Panc1 (cell line): Measurements from ENCODE around the gene DLGAP1. TPM values are rescaled to one million over a fixed set of nuclear protein-coding genes. Genes with fewer than 3 reads are reported as not detected.

ENCODE experiments used
- ATAC-seq: fragments of 200-7000 bp; cut with Tn5 transposase; 2 replicates; pipeline ENCODE4 v1.9.1; 2020; ENCODE audit warnings: mild to moderate bottlenecking, moderate library complexity
- BruUV-seq: library from RNA; stranded (reverse); fragments of 400-500 nt; replicated peaks from 2 replicates; lab custom pipeline; 2021; lab: Mats Ljungman, UMichigan
- CTCF ChIA-PET: fragments of 300-600 bp; sonication (Branson Sonifier 250); formaldehyde crosslinking; loops from one replicate; lab custom pipeline; 2022; ENCODE audit warnings: antibody characterized with exemption; lab: Charles Lee
- POLR2A ChIA-PET: fragments of 300-600 bp; sonication (Branson Sonifier 250); formaldehyde crosslinking; loops from one replicate; lab custom pipeline; 2022; ENCODE audit warnings: antibody characterized with exemption; lab: Charles Lee
- DNase-seq: peaks from one replicate; pipeline ENCODE4 v3.0.0-alpha.2; 2010; ENCODE audit warnings: low read depth, low spot score
- H3K27ac ChIP-seq: 2 replicates; pipeline ENCODE4 v1.5.1; 2011; ENCODE audit warnings: mild to moderate bottlenecking, low read length, inconsistent platforms
- H3K27me3 ChIP-seq: fragments of 200-500 bp; sonication (Bioruptor generic); 2 replicates; pipeline ENCODE4 v1.6.0; 2014; ENCODE audit warnings: low read length, inconsistent platforms; ENCODE audit not compliant: control insufficient read depth, insufficient read depth
- H3K36me3 ChIP-seq: fragments of 200-500 bp; sonication (Bioruptor generic); 2 replicates; pipeline ENCODE4 v1.5.1; 2014; ENCODE audit warnings: inconsistent platforms, mild to moderate bottlenecking, low read length, moderate library complexity; ENCODE audit not compliant: control insufficient read depth, insufficient read depth
- H3K4me1 ChIP-seq: 2 replicates; pipeline ENCODE4 v1.5.1; 2011; ENCODE audit warnings: inconsistent platforms, mild to moderate bottlenecking, low read length, moderate library complexity; ENCODE audit not compliant: control insufficient read depth, insufficient read depth
- H3K4me3 ChIP-seq, 2 experiments: 2 replicates each; pipeline ENCODE4 v1.5.1; 2011 to 2012; ENCODE audit warnings: low read depth in 2 of 2, low read length in 2 of 2, mild to moderate bottlenecking in 2 of 2, inconsistent platforms in 1 of 2, moderate library complexity in 1 of 2
- H3K9me3 ChIP-seq: fragments of 200-500 bp; sonication (Bioruptor generic); 2 replicates; pipeline ENCODE4 v1.5.1; 2014; ENCODE audit warnings: low read depth, mild to moderate bottlenecking, inconsistent platforms, low read length, moderate library complexity; ENCODE audit not compliant: control insufficient read depth, insufficient read depth
- POLR2AphosphoS5 ChIP-seq: IDR thresholded peaks from 2 replicates; pipeline ENCODE4 v1.6.1; 2012; ENCODE audit warnings: mild to moderate bottlenecking, low read depth, low read length, moderate library complexity
- SIN3A ChIP-seq: IDR thresholded peaks from 2 replicates; pipeline ENCODE4 v1.6.1; 2012; ENCODE audit warnings: low read depth, mild to moderate bottlenecking, low read length, moderate library complexity, borderline replicate concordance; ENCODE audit not compliant: insufficient read depth
- TCF7L2 ChIP-seq: IDR thresholded peaks from 2 replicates; pipeline ENCODE4 v1.6.1; 2011; ENCODE audit warnings: mild to moderate bottlenecking, low read depth, low read length, inconsistent platforms
- in situ Hi-C: cut with HindIII; loops from 2 replicates; pipeline ENCODE4 v1.10.0; 2016; ENCODE audit warnings: low sequenced_read_pairs, low pct_unique_long_range_greater_than_20kb
- intact Hi-C: fragments of 100-400 bp; cut with micrococcal nuclease; formaldehyde crosslinking; loops from one replicate; pipeline ENCODE4 v1.10.0; 2022; ENCODE audit not compliant: unreplicated experiment
- total RNA-seq: library from RNA; stranded (reverse); gene quantifications from one replicate; pipeline ENCODE4 v1.2.1, GENCODE V29; 2021; ENCODE audit not compliant: unreplicated experiment
- TF ChIP-seq, protein P1 (sequence below), 2 experiments: IDR thresholded peaks; 2 replicates each; pipeline ENCODE4 v1.6.1; 2011 to 2012; ENCODE audit warnings: low read depth in 2 of 2, control low read depth in 1 of 2, low read length in 1 of 2, mild to moderate bottlenecking in 1 of 2, moderate library complexity in 1 of 2; ENCODE audit not compliant: insufficient read depth in 1 of 2
- TF ChIP-seq, protein P2 (sequence below): fragments of 450-650 bp; IDR thresholded peaks from 2 replicates; pipeline ENCODE4 v1.5.1; 2017; ENCODE audit warnings: mild to moderate bottlenecking

The DLGAP1 gene
- total RNA-seq, 1 experiment from 2014 or later = 1.8 TPM

DNA sequence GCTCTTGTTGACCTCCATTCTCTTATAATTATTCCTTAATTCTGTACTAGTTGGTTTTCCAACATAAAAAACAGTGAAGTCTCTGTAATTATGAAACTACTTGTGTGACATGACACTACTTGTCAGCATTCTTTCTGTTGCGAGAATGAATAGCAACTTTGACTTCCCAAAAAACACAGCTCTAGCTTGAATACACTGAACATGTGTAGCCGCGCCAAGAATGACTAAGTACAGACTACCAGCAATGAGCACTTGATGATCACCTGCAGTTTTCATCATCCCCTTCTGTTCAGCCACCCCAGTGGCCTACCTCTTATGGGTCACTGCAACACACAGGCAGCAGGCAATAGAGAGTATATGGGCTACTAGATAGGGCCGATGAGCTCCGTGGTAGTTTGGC, 775.9 kb downstream of the DLGAP1 start:
- BruUV-seq = no TSS peak
- Histone ChIP-seq H3K36me3 (no peaks in the 10 kb centered on the region), H3K9me3 (0 out of 2 replicates have a peak, but pooled peaks cover 3% of the 10 kb centered on the region), H3K27ac (peak overlapping the region; percentile 69), H3K27me3 (no peaks in the 10 kb centered on the region), H3K4me3 (no peak overlapping the region), H3K4me1 (no peaks in the 10 kb centered on the region; the same call in 1 of the 2 replicates)
- CTCF ChIA-PET = interaction anchor here (0.6 kb wide), 1 partner anchor 305 kb away, joined by 4 read pairs; no protein-coding TSS in a partner anchor
- POLR2A ChIA-PET = no interaction called here
- TF ChIP-seq, protein P1, sequence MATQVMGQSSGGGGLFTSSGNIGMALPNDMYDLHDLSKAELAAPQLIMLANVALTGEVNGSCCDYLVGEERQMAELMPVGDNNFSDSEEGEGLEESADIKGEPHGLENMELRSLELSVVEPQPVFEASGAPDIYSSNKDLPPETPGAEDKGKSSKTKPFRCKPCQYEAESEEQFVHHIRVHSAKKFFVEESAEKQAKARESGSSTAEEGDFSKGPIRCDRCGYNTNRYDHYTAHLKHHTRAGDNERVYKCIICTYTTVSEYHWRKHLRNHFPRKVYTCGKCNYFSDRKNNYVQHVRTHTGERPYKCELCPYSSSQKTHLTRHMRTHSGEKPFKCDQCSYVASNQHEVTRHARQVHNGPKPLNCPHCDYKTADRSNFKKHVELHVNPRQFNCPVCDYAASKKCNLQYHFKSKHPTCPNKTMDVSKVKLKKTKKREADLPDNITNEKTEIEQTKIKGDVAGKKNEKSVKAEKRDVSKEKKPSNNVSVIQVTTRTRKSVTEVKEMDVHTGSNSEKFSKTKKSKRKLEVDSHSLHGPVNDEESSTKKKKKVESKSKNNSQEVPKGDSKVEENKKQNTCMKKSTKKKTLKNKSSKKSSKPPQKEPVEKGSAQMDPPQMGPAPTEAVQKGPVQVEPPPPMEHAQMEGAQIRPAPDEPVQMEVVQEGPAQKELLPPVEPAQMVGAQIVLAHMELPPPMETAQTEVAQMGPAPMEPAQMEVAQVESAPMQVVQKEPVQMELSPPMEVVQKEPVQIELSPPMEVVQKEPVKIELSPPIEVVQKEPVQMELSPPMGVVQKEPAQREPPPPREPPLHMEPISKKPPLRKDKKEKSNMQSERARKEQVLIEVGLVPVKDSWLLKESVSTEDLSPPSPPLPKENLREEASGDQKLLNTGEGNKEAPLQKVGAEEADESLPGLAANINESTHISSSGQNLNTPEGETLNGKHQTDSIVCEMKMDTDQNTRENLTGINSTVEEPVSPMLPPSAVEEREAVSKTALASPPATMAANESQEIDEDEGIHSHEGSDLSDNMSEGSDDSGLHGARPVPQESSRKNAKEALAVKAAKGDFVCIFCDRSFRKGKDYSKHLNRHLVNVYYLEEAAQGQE (IDR thresholded peaks at IDR 0.05; ENCODE audit: insufficient read depth in 1 of 2, low read depth in 2 of 2, low read length in 1 of 2) = no peak
- TF ChIP-seq, protein P2, sequence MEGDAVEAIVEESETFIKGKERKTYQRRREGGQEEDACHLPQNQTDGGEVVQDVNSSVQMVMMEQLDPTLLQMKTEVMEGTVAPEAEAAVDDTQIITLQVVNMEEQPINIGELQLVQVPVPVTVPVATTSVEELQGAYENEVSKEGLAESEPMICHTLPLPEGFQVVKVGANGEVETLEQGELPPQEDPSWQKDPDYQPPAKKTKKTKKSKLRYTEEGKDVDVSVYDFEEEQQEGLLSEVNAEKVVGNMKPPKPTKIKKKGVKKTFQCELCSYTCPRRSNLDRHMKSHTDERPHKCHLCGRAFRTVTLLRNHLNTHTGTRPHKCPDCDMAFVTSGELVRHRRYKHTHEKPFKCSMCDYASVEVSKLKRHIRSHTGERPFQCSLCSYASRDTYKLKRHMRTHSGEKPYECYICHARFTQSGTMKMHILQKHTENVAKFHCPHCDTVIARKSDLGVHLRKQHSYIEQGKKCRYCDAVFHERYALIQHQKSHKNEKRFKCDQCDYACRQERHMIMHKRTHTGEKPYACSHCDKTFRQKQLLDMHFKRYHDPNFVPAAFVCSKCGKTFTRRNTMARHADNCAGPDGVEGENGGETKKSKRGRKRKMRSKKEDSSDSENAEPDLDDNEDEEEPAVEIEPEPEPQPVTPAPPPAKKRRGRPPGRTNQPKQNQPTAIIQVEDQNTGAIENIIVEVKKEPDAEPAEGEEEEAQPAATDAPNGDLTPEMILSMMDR = no peak
- no peak for TF ChIP-seq SIN3A
- no peak for TF ChIP-seq POLR2AphosphoS5
- TF ChIP-seq TCF7L2 = no peak
- intact Hi-C loops (no loop called here), in situ Hi-C loops (no loop called here)
- ATAC-seq (no peak), DNase-seq (no peak)

DNA sequence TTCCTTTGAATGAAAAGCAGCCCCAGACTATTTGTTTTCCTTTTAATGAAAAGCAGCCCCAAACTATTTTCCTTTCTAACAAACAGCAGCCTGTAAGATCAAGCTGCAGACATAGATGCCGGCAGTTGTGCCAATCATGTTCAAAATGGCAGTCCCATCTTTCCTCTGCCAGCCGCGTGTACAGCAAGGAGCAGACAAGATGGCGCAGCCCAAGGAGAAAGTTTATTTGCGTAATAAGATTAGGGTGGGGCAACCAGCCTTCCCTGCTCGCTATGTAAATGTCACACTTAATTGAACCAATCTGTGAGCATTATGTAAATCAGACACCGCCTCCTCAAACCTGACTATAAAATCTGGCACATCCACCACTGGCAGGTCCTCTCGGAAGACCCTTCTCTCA, 779.1 kb downstream of the DLGAP1 start:
- Histone ChIP-seq H3K36me3 (no peaks in the 10 kb centered on the region), H3K27ac (peak overlapping the region; percentile 68; the same call in 1 of the 2 replicates), H3K4me1 (peaks cover 13% of the 10 kb centered on the region), H3K9me3 (0 out of 2 replicates have a peak, but pooled peaks cover 3% of the 10 kb centered on the region), H3K27me3 (no peaks in the 10 kb centered on the region), H3K4me3 (no peak overlapping the region)
- POLR2A ChIA-PET = no interaction called here
- intact Hi-C loops (no loop called here), in situ Hi-C loops (no loop called here)
- ATAC-seq (no peak), DNase-seq (no peak)
- no TSS peak for BruUV-seq
- TF ChIP-seq TCF7L2 (no peak), SIN3A (no peak), POLR2AphosphoS5 (no peak)
- TF ChIP-seq, protein P1 (IDR thresholded peaks at IDR 0.05; ENCODE audit: insufficient read depth in 1 of 2, low read depth in 2 of 2, low read length in 1 of 2) = no peak
- TF ChIP-seq, protein P2 = no peak
- CTCF ChIA-PET = interaction anchor here (1.0 kb wide), 1 partner anchor 14 kb away, joined by 3 read pairs; no protein-coding TSS in a partner anchor
